ENCODE results near the gene EPHA7. TPM values are rescaled to one million over a fixed set of nuclear protein-coding genes. Genes with fewer than 3 reads are reported as not detected.

Gene EPHA7
- total RNA-seq, 1 experiment from 2014 or later, result 9.5 TPM

DNA sequence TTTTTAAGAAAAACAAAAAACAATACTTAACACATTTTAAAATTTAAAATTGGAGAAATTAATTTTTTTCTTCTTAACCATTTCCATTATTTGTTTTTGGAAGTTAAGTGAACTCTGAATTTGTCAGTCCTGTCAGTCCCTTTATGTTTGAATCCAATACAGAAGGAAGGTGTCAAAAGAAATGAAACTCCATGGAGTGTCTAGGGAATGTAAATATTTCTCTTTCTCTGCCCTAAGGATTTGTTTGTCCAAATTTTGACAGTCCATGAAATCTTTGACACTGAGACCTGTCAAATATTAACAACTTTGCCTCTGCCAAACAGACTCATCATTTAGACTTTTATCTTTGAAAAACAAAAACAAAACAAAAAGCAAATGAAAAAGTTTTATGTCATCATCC is 166.4 kb downstream of the EPHA7 start:
- Mint-ChIP-seq H3K36me3 (ENCODE audit: insufficient read depth in 1 of 3, low read depth in 3 of 3) (no peaks in the 10 kb centered on the region; a peak in 1 of 7 replicates), H3K4me3 (no peak overlapping the region)
- H2BK120ac ChIP-seq (ENCODE audit: low read depth, low read length, poor library complexity, severe bottlenecking), result no peak overlapping the region

More for the DNA sequence above, 166.4 kb downstream of the EPHA7 start:
- no peak overlapping the region for H3K27ac Mint-ChIP-seq
- no peaks in the 10 kb centered on the region for H3K9me3 Mint-ChIP-seq
- no peak overlapping the region for H3K14ac ChIP-seq (ENCODE audit: insufficient read depth, low read length)
- no peak overlapping the region for H3K56ac ChIP-seq (ENCODE audit: insufficient read length, low read depth, low read length)
- H2BK20ac ChIP-seq (ENCODE audit: low read depth, low read length, poor library complexity, severe bottlenecking), result no peak overlapping the region
- H3K4me1 ChIP-seq (ENCODE audit: insufficient read depth, low read length), result no peaks in the 10 kb centered on the region
- H3K23me2 ChIP-seq (ENCODE audit: insufficient read length, low read depth, low read length, poor library complexity, severe bottlenecking), result no peaks in the 10 kb centered on the region
- no peak overlapping the region for H3K27ac ChIP-seq (ENCODE audit: insufficient read length, low read depth, low read length)
- TF ChIP-seq, protein P1, sequence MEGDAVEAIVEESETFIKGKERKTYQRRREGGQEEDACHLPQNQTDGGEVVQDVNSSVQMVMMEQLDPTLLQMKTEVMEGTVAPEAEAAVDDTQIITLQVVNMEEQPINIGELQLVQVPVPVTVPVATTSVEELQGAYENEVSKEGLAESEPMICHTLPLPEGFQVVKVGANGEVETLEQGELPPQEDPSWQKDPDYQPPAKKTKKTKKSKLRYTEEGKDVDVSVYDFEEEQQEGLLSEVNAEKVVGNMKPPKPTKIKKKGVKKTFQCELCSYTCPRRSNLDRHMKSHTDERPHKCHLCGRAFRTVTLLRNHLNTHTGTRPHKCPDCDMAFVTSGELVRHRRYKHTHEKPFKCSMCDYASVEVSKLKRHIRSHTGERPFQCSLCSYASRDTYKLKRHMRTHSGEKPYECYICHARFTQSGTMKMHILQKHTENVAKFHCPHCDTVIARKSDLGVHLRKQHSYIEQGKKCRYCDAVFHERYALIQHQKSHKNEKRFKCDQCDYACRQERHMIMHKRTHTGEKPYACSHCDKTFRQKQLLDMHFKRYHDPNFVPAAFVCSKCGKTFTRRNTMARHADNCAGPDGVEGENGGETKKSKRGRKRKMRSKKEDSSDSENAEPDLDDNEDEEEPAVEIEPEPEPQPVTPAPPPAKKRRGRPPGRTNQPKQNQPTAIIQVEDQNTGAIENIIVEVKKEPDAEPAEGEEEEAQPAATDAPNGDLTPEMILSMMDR (conservative IDR thresholded peaks at IDR 0.05), result no peak
- no peak overlapping the region for H4K8ac ChIP-seq (replicated peaks; ENCODE audit: insufficient read length, low read depth, low read length)
- no peaks in the 10 kb centered on the region for H3K27me3 Mint-ChIP-seq (ENCODE audit: low read depth)
- no peak overlapping the region for H2BK15ac ChIP-seq (ENCODE audit: low read depth, low read length)
- H3K4ac ChIP-seq (ENCODE audit: low read depth, low read length), result no peak overlapping the region
- no peak overlapping the region for H3K18ac ChIP-seq (ENCODE audit: insufficient read length, low read depth, low read length)
- H3K79me2 ChIP-seq (ENCODE audit: insufficient read depth, low read length), result no peaks in the 10 kb centered on the region
- H4K20me1 ChIP-seq (ENCODE audit: control insufficient read depth, insufficient read depth, insufficient read length), result no peaks in the 10 kb centered on the region
- H3K4me1 Mint-ChIP-seq, result no peaks in the 10 kb centered on the region
- H2AK5ac ChIP-seq (ENCODE audit: insufficient read length, low read length), result no peak overlapping the region
- no peak overlapping the region for H3K9ac ChIP-seq (ENCODE audit: extremely low read depth, insufficient read length, low read length)
- no peak overlapping the region for H2AFZ ChIP-seq (ENCODE audit: low read length)
- no peak overlapping the region for H3K4me2 ChIP-seq (ENCODE audit: insufficient read depth, insufficient read length, low read length)
- H2BK12ac ChIP-seq (ENCODE audit: insufficient read length, low read depth, low read length), result no peak overlapping the region
- no peak overlapping the region for H2BK5ac ChIP-seq (ENCODE audit: insufficient read length, low read length)
- H3K27me3 ChIP-seq (ENCODE audit: insufficient read depth, low read length), result no peaks in the 10 kb centered on the region
- no peaks in the 10 kb centered on the region for H3K79me1 ChIP-seq (ENCODE audit: insufficient read depth, low read depth, low read length, poor library complexity, severe bottlenecking)
- H4K5ac ChIP-seq (ENCODE audit: insufficient read length, low read depth, low read length), result no peak overlapping the region
- no peak for DNase-seq
- no peak overlapping the region for H3T11ph ChIP-seq (ENCODE audit: low read length)
- H3K9me3 ChIP-seq (ENCODE audit: control insufficient read depth, low read depth, low read length), result no peaks in the 10 kb centered on the region
- H4K91ac ChIP-seq (ENCODE audit: insufficient read length, low read depth, low read length), result no peak overlapping the region
- H3K23ac ChIP-seq (ENCODE audit: insufficient read length, low read depth, low read length), result no peak overlapping the region

Data from H9 (cell line).